Tongue (tissue), 2 donors: Measurements from ENCODE around the gene SUCLG1. TPM values are rescaled to one million over a fixed set of nuclear protein-coding genes. Genes with fewer than 3 reads are reported as not detected.
"Not testable (repeated sequence)": the region's sequence is repeated elsewhere in the genome, so short reads cannot be mapped to it uniquely, and the experiment has no call there.

Source experiments
- DNase-seq: peaks from one replicate; pipeline ENCODE4 v3.0.0-alpha.2; 2015
- total RNA-seq: library from RNA; depleted of rRNA; stranded (reverse); fragments of >200 nt; gene quantifications from one replicate; pipeline ENCODE4 v1.2.3, GENCODE V29; 2014

Gene SUCLG1
- total RNA-seq, result 79.6 TPM

- DNase-seq, result peak; percentile 94
Observed at GRCh38 chr2:84459018-84459943, at the start of gene SUCLG1. SUCLG1 (minus strand) TSS chr2:84459280; CDS start chr2:84459269, 11 bp downstream.

GRCh38 chr2:84498150-84498799 is 39.2 kb upstream of the SUCLG1 start:
- no peak for DNase-seq

- DNase-seq, result no peak
Observed at GRCh38 chr2:84497285-84497684, 38.2 kb upstream of the SUCLG1 start.

- no peak for DNase-seq
Observed at GRCh38 chr2:84496386-84496785, 37.3 kb upstream of the SUCLG1 start.

GRCh38 chr2:84495539-84496146 is 36.6 kb upstream of the SUCLG1 start:
- DNase-seq, result peak; percentile 82

GRCh38 chr2:84494070-84494469 is 35.0 kb upstream of the SUCLG1 start:
- no peak for DNase-seq

- no peak for DNase-seq
Observed at GRCh38 chr2:84493514-84493913, 34.4 kb upstream of the SUCLG1 start.

GRCh38 chr2:84492571-84492970 is 33.5 kb upstream of the SUCLG1 start:
- no peak for DNase-seq

GRCh38 chr2:84491741-84492140 is 32.7 kb upstream of the SUCLG1 start:
- DNase-seq, result no peak

GRCh38 chr2:84491256-84491655 is 32.2 kb upstream of the SUCLG1 start:
- DNase-seq, result no peak

GRCh38 chr2:84487298-84487996 is 28.4 kb upstream of the SUCLG1 start:
- no peak for DNase-seq

- DNase-seq, result peak; percentile 77
Observed at GRCh38 chr2:84486441-84487115, 27.5 kb upstream of the SUCLG1 start.

GRCh38 chr2:84483320-84483719 is 24.2 kb upstream of the SUCLG1 start:
- DNase-seq, result no peak

- no peak for DNase-seq
Observed at GRCh38 chr2:84482603-84483002, 23.5 kb upstream of the SUCLG1 start.

- DNase-seq, result no peak
Observed at GRCh38 chr2:84481702-84482101, 22.6 kb upstream of the SUCLG1 start.

GRCh38 chr2:84478867-84479266 is 19.8 kb upstream of the SUCLG1 start:
- DNase-seq, result no peak

GRCh38 chr2:84477886-84478285 is 18.8 kb upstream of the SUCLG1 start:
- no peak for DNase-seq

GRCh38 chr2:84474176-84474575 is 15.1 kb upstream of the SUCLG1 start:
- DNase-seq, result no peak

- no peak for DNase-seq
Observed at GRCh38 chr2:84472856-84473565, 13.9 kb upstream of the SUCLG1 start.

- not testable (repeated sequence) for DNase-seq
Observed at GRCh38 chr2:84472423-84472822, 13.3 kb upstream of the SUCLG1 start.

- no peak for DNase-seq
Observed at GRCh38 chr2:84467389-84467788, 8.3 kb upstream of the SUCLG1 start.
